ENCODE results near the gene DPYSL5.

Gene DPYSL5

DNA sequence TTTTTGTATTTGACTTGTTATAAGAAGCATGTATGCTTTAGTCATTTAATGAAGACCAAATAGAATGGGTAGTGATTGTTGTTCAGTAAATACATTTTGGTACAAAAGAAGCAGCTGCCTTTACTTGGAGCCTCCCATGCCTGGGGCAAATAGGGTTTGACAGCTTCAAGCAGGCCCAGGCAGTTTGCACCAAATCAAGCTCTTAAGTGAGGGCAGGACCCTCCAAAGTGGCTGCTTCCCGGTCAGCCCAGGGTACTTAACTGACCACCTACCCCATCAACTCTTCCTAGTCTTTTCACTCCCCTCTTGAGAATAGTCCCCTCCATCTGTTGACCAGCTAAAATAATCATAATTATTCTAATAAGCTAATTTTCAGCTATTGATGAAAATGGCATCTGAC, 127.7 kb downstream of the DPYSL5 start:
- no peak overlapping the region for H3K9ac ChIP-seq (ENCODE audit: low read depth, low read length)
- H3K9me3 ChIP-seq (replicated peaks; ENCODE audit: low read length), result no peaks in the 10 kb centered on the region
- no peak overlapping the region for H3K4me2 ChIP-seq (ENCODE audit: low read length)
- no peak overlapping the region for H3K4me3 ChIP-seq (ENCODE audit: low read length)
- peaks cover 12% of the 10 kb centered on the region for H3K27me3 ChIP-seq (ENCODE audit: control insufficient read depth, insufficient read depth, low read length)
- no peaks in the 10 kb centered on the region for H3K36me3 ChIP-seq (ENCODE audit: insufficient read depth, low read length)
- peaks cover 8% of the 10 kb centered on the region for H3K4me1 ChIP-seq (ENCODE audit: control insufficient read depth, insufficient read depth, low read length)

DNA sequence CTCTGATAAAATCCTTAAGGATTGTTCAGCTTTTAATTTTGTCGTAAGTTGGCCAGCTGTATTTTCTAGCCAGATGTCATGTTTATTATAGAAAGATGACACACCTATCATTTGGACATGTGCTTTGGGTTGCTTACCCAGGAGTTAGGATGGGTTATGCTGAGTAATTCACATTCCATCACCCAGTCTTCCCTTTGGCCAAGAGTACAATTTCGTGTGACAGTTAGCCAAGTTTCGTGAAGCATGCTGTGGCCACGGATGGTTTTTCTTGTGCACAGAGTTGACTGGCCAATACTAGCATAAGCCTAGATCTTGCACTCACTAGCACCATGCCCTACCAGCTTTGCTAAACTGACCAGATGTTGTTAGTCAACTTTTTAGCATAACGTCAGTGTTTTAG, 128.3 kb downstream of the DPYSL5 start:
- Histone ChIP-seq H3K27me3 (ENCODE audit: control insufficient read depth, insufficient read depth, low read length) (peaks cover 12% of the 10 kb centered on the region), H3K4me3 (ENCODE audit: low read length) (no peak overlapping the region), H3K9ac (ENCODE audit: low read depth, low read length) (no peak overlapping the region), H3K4me1 (ENCODE audit: control insufficient read depth, insufficient read depth, low read length) (peaks cover 5% of the 10 kb centered on the region), H3K36me3 (ENCODE audit: insufficient read depth, low read length) (no peaks in the 10 kb centered on the region), H3K4me2 (ENCODE audit: low read length) (no peak overlapping the region), H3K9me3 (replicated peaks; ENCODE audit: low read length) (no peaks in the 10 kb centered on the region)

DNA sequence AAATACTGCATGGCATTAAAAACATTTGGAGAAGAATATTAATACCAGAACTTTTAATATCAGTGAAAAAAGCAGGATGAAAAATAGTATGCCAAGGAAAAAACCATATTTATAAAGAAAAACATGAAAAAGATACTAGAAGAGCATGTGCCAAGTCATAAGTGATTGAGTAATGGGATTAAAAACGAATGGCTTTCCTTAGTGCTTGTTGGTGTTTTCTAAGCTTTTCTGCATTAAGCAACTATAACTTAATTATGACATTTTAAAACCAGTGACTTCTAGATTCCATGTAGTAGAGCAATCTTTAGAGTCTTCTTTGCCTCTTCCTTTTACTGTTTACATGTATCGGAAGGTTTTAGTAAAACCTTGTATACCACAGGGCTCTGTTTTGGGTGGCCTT, 129.1 kb downstream of the DPYSL5 start:
- Histone ChIP-seq H3K36me3 (ENCODE audit: insufficient read depth, low read length) (no peaks in the 10 kb centered on the region), H3K4me2 (ENCODE audit: low read length) (no peak overlapping the region), H3K9ac (ENCODE audit: low read depth, low read length) (no peak overlapping the region), H3K4me1 (ENCODE audit: control insufficient read depth, insufficient read depth, low read length) (peaks cover 3% of the 10 kb centered on the region), H3K4me3 (ENCODE audit: low read length) (no peak overlapping the region), H3K27me3 (ENCODE audit: control insufficient read depth, insufficient read depth, low read length) (peaks cover 7% of the 10 kb centered on the region), H3K9me3 (replicated peaks; ENCODE audit: low read length) (no peaks in the 10 kb centered on the region)

DNA sequence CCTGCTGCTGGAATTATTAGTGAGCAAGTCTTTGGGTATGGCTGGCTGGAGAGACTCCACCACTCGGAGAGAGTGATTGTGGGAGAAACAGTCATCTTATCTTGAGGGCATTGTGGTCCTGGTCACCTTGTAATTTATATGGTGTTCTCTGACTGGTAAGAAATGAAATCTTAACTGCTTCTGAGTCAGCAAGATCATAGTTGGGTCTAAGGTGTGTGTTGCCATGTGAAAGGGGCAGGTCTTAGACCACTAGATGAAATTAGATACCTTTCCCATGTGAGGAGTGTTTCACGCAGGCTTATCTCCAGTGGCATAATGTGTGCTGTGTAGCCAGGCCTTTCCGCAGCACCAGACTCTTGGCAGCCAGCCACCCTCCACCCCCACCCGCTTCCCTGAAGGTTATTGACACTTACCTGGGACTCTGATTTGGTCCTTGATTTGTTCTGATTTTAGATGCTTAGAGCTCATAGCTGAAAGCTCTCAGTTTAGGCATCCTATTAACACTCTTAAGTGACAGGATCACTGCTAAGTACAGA, 130.2 kb downstream of the DPYSL5 start:
- no peaks in the 10 kb centered on the region for H3K36me3 ChIP-seq (ENCODE audit: insufficient read depth, low read length)

DNA sequence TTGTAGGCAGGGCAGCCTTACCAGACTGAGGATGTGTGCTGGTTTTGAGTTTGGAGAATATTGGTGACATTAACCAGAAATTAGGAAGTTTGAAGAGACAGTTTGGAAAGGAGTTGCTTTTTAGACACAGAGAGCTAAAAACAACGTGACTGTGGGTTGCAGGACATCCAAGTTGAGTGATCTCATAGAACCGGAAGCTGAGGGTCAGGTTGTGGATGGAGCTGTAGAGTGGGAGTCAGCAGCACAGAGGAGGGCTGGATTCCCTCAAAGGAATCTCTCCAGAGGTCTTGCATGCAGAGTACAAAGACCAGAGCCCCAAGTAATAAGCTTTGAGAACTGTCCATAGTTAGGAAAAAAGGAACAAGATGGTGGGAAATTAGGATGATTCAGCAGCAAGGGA, 131.8 kb downstream of the DPYSL5 start:
- no peaks in the 10 kb centered on the region for H3K9me3 ChIP-seq (replicated peaks; ENCODE audit: low read length)
- no peak overlapping the region for H3K4me2 ChIP-seq (ENCODE audit: low read length)
- H3K4me3 ChIP-seq (ENCODE audit: low read length), result no peak overlapping the region
- H3K36me3 ChIP-seq (ENCODE audit: insufficient read depth, low read length), result no peaks in the 10 kb centered on the region
- peaks cover 3% of the 10 kb centered on the region for H3K4me1 ChIP-seq (ENCODE audit: control insufficient read depth, insufficient read depth, low read length)
- peaks cover 3% of the 10 kb centered on the region for H3K27me3 ChIP-seq (ENCODE audit: control insufficient read depth, insufficient read depth, low read length)
- no peak overlapping the region for H3K9ac ChIP-seq (ENCODE audit: low read depth, low read length)

More for the DNA sequence above, 130.2 kb downstream of the DPYSL5 start:
- H3K9ac ChIP-seq (ENCODE audit: low read depth, low read length), result no peak overlapping the region
- H3K4me1 ChIP-seq (ENCODE audit: control insufficient read depth, insufficient read depth, low read length), result peaks cover 3% of the 10 kb centered on the region
- H3K4me2 ChIP-seq (ENCODE audit: low read length), result no peak overlapping the region
- H3K4me3 ChIP-seq (ENCODE audit: low read length), result no peak overlapping the region
- no peaks in the 10 kb centered on the region for H3K9me3 ChIP-seq (replicated peaks; ENCODE audit: low read length)
- no peaks in the 10 kb centered on the region for H3K27me3 ChIP-seq (ENCODE audit: control insufficient read depth, insufficient read depth, low read length)

DNA sequence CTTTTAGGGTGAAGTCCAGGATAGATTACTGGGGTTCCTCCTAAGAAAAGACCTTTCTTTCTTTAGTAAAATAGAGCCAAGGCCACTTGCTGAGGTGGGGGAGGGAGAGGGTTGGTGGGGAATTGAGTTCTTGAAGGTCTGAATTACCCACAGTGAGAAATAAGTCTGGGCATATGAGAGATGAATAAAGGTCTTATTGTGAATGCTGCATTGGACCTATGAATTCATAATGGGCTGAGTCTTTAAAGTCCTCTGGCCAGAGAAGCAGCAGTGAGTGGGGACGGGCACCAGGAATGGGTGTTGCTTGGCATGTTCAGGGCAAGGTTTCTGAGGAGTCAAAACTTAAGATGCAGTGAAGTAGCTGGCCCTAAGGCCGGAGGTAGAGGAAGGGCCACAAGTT, 133.0 kb downstream of the DPYSL5 start:
- Histone ChIP-seq H3K4me1 (ENCODE audit: control insufficient read depth, insufficient read depth, low read length) (peaks cover 3% of the 10 kb centered on the region), H3K27me3 (ENCODE audit: control insufficient read depth, insufficient read depth, low read length) (peaks cover 3% of the 10 kb centered on the region), H3K9me3 (replicated peaks; ENCODE audit: low read length) (no peaks in the 10 kb centered on the region), H3K9ac (ENCODE audit: low read depth, low read length) (no peak overlapping the region), H3K4me3 (ENCODE audit: low read length) (no peak overlapping the region), H3K4me2 (ENCODE audit: low read length) (no peak overlapping the region), H3K36me3 (ENCODE audit: insufficient read depth, low read length) (no peaks in the 10 kb centered on the region)

DNA sequence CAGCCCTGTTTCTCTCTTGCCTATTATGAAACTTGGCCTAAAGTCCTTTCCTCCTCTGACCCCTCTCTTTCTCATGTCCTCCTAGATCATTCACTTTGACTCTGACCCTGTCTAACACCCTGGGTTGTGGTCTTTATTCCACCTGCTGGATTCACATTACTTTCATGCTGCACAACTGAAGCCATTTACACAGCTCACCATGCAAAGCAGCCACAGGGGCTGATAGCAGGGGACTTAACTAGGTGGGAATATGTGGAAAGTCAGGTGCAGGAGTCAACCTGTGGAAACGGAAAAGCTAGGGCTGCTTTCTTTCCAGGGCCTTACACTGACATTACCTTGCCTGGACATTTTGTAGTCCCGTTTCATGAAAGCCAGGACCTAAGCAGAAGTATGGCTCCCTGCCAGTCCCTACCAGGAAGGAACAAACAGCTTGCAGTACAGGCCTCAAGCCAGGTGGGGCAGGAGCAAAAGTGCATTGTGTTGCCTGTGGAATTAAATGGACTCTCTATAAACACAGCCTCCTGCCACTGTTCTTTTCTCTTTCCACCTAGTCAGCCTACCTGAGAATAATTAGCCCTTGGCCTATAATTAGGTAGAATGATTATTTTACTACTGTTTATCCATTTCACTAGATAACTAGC, 134.3 kb downstream of the DPYSL5 start:
- Histone ChIP-seq H3K9ac (ENCODE audit: low read depth, low read length) (no peak overlapping the region), H3K27me3 (ENCODE audit: control insufficient read depth, insufficient read depth, low read length) (peaks cover 3% of the 10 kb centered on the region), H3K36me3 (ENCODE audit: insufficient read depth, low read length) (no peaks in the 10 kb centered on the region), H3K4me3 (ENCODE audit: low read length) (no peak overlapping the region), H3K9me3 (replicated peaks; ENCODE audit: low read length) (no peaks in the 10 kb centered on the region), H3K4me2 (ENCODE audit: low read length) (no peak overlapping the region), H3K4me1 (ENCODE audit: control insufficient read depth, insufficient read depth, low read length) (peaks cover 3% of the 10 kb centered on the region)

DNA sequence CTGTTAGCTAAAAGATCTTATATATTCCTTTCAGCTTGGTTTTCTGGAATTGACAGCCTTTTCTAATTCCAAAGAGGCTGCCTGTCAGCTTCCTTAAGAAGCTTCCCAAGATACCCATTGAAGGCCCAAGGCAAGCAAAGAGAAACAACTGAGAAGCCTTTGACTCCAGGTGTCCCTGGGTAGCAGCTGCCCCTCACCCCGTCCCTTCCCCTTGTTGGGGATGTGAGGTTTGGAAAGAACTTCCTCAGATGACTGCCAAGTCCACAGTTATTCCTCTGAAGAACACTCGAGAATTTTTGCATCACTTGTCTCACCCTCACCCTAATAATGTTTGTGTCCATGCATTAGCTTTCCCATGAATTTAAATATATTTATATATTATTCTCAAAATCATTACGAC, 135.8 kb downstream of the DPYSL5 start:
- peaks cover 3% of the 10 kb centered on the region for H3K27me3 ChIP-seq (ENCODE audit: control insufficient read depth, insufficient read depth, low read length)
- no peak overlapping the region for H3K9ac ChIP-seq (ENCODE audit: low read depth, low read length)
- H3K36me3 ChIP-seq (ENCODE audit: insufficient read depth, low read length), result no peaks in the 10 kb centered on the region
- no peaks in the 10 kb centered on the region for H3K9me3 ChIP-seq (replicated peaks; ENCODE audit: low read length)
- H3K4me1 ChIP-seq (ENCODE audit: control insufficient read depth, insufficient read depth, low read length), result peaks cover 13% of the 10 kb centered on the region
- no peak overlapping the region for H3K4me3 ChIP-seq (ENCODE audit: low read length)
- no peak overlapping the region for H3K4me2 ChIP-seq (ENCODE audit: low read length)

DNA sequence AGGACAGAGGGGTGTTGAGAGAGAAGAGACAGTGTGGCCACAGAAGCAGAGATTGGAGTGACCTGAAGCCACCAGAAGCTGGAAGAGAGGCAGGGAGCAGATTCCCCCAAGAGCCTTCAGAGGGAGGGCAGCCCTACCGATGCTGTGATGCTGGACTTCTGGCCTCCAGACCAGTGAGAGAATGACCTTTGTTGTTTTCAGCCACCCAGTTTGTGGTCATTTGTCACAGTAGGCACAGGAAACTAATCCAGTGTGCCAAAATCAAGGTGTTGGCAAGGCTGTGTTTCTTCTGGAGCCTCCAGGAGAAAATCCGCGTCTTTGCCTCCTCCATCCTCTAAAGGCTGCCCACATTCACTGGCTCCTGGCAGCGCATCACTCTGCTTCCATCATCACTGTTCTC, 137.9 kb downstream of the DPYSL5 start:
- Histone ChIP-seq H3K36me3 (ENCODE audit: insufficient read depth, low read length) (no peaks in the 10 kb centered on the region), H3K9me3 (replicated peaks; ENCODE audit: low read length) (no peaks in the 10 kb centered on the region), H3K9ac (ENCODE audit: low read depth, low read length) (no peak overlapping the region), H3K4me3 (ENCODE audit: low read length) (no peak overlapping the region), H3K4me1 (ENCODE audit: control insufficient read depth, insufficient read depth, low read length) (peaks cover 16% of the 10 kb centered on the region), H3K4me2 (ENCODE audit: low read length) (no peak overlapping the region), H3K27me3 (ENCODE audit: control insufficient read depth, insufficient read depth, low read length) (peaks cover 7% of the 10 kb centered on the region)

DNA sequence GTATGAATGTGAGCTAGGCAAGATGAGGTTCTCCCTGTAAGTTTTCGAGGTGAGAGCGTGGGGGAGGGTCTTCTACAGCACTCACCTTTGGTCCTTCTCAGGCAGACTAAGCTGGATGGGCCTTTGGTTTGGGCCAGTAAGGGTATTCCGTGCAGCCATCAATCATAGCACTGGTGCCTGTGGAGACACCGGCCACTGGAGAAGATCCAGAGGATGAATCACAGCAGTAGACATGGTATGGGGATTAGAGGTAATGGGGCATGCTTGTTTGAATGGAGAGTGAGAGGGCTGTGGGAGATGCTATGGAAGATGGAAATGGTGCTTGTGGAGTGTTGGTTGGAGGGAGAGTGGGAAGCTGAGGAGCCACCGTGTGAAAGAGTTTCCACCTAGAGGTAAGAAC, 138.6 kb downstream of the DPYSL5 start:
- H3K4me2 ChIP-seq (ENCODE audit: low read length), result no peak overlapping the region
- no peak overlapping the region for H3K4me3 ChIP-seq (ENCODE audit: low read length)
- no peaks in the 10 kb centered on the region for H3K36me3 ChIP-seq (ENCODE audit: insufficient read depth, low read length)
- no peak overlapping the region for H3K9ac ChIP-seq (ENCODE audit: low read depth, low read length)
- peaks cover 16% of the 10 kb centered on the region for H3K4me1 ChIP-seq (ENCODE audit: control insufficient read depth, insufficient read depth, low read length)
- H3K9me3 ChIP-seq (replicated peaks; ENCODE audit: low read length), result no peaks in the 10 kb centered on the region
- H3K27me3 ChIP-seq (ENCODE audit: control insufficient read depth, insufficient read depth, low read length), result peaks cover 7% of the 10 kb centered on the region

DNA sequence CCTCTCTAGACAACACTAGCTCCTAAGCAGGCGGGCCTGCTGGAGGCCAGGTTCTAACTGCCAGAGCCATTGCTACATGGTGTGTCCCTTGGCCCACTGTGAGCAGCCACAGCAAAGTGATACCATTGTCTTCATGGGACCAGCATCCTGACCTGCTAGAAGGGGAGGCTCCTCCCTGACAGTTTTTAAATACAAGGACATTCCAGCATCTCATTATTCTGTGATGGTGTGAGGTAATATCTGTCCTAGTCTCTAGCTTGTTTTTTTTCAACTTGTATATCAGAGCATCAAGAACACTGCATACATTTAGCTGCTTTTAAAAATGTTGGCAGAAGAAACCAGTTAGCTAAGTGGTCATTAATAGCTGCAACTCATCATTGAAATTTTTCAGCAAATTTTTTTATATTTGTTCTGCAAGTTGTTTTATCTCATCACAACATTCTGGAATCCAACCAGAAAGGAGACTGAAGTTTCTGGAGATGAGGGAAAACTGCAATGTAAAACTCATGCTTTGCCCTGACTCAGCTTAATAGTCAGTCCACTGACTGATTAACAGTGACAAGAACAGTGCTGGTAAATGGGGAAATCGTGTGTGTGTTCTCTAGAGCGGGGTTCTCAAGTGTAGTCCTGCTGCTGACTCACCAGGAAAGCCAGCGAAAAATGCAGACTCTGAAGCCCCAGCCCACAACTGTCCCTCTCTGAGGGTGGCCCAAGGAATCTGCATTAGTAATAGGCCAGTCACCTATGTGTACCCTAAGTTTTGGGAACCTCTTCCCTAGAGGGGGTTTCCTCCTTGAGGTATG, 140.3 kb downstream of the DPYSL5 start:
- no peaks in the 10 kb centered on the region for H3K9me3 ChIP-seq (replicated peaks; ENCODE audit: low read length)
- H3K36me3 ChIP-seq (ENCODE audit: insufficient read depth, low read length), result no peaks in the 10 kb centered on the region
- no peak overlapping the region for H3K4me3 ChIP-seq (ENCODE audit: low read length)
- H3K9ac ChIP-seq (ENCODE audit: low read depth, low read length), result no peak overlapping the region
- peaks cover 6% of the 10 kb centered on the region for H3K27me3 ChIP-seq (ENCODE audit: control insufficient read depth, insufficient read depth, low read length)
- peaks cover 16% of the 10 kb centered on the region for H3K4me1 ChIP-seq (ENCODE audit: control insufficient read depth, insufficient read depth, low read length)
- no peak overlapping the region for H3K4me2 ChIP-seq (ENCODE audit: low read length)

DNA sequence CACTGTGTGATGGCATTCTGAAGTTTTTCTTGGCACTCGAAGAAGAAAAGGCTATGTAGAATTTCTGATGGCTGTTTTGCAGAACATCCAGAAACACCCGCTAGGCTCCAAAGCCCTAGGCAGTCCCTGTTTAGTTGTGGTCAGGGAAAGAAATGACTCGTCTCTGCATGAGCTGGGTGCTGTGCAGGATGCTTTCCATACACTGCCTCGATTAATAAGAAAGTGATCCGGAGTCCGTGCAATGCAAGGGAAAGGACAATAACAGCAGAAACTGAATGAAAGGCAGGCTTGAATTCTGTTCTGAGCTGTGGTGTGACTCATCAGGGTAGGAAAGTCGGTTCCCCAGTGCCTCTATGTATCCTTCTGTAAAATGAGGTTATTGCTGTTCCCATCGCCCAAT, 141.2 kb downstream of the DPYSL5 start:
- Histone ChIP-seq H3K4me2 (ENCODE audit: low read length) (no peak overlapping the region), H3K27me3 (ENCODE audit: control insufficient read depth, insufficient read depth, low read length) (peaks cover 4% of the 10 kb centered on the region), H3K9ac (ENCODE audit: low read depth, low read length) (no peak overlapping the region), H3K4me3 (ENCODE audit: low read length) (no peak overlapping the region), H3K36me3 (ENCODE audit: insufficient read depth, low read length) (no peaks in the 10 kb centered on the region), H3K9me3 (replicated peaks; ENCODE audit: low read length) (no peaks in the 10 kb centered on the region), H3K4me1 (ENCODE audit: control insufficient read depth, insufficient read depth, low read length) (peaks cover 16% of the 10 kb centered on the region)

Data from skeletal muscle satellite cell (primary cell).